HG03520 (cell line): ENCODE measurements around the gene KCNT1.

Experiments
- ATAC-seq: cut with Tn5 transposase; IDR thresholded peaks from one replicate; pipeline ENCODE4 v1.9.1; 2021; ENCODE audit warnings: mild to moderate bottlenecking, moderate library complexity; ENCODE audit not compliant: unreplicated experiment

Gene KCNT1

GRCh38 chr9:135762921-135763320, 60.9 kb downstream of the KCNT1 start:
- no peak for ATAC-seq

GRCh38 chr9:135763716-135764446, 61.9 kb downstream of the KCNT1 start:
- ATAC-seq = no peak

GRCh38 chr9:135764731-135765130, 62.7 kb downstream of the KCNT1 start:
- no peak for ATAC-seq

- no peak for ATAC-seq
Observed at GRCh38 chr9:135765416-135765815, 63.4 kb downstream of the KCNT1 start.

GRCh38 chr9:135766251-135766650, 64.3 kb downstream of the KCNT1 start:
- ATAC-seq = no peak

- ATAC-seq = no peak
Observed at GRCh38 chr9:135766707-135767106, 64.7 kb downstream of the KCNT1 start.

GRCh38 chr9:135768516-135769218, 66.7 kb downstream of the KCNT1 start:
- ATAC-seq = no peak

- ATAC-seq = no peak
Observed at GRCh38 chr9:135769489-135770202, 67.7 kb downstream of the KCNT1 start.

- no peak for ATAC-seq
Observed at GRCh38 chr9:135770203-135770535, 68.2 kb downstream of the KCNT1 start.

GRCh38 chr9:135770771-135771170, 68.8 kb downstream of the KCNT1 start:
- no peak for ATAC-seq

GRCh38 chr9:135771401-135772051, 69.5 kb downstream of the KCNT1 start:
- no peak for ATAC-seq

GRCh38 chr9:135772056-135772646, 70.2 kb downstream of the KCNT1 start:
- ATAC-seq = no peak

GRCh38 chr9:135772702-135773493, 70.9 kb downstream of the KCNT1 start:
- ATAC-seq = no peak

- ATAC-seq = no peak
Observed at GRCh38 chr9:135773530-135774238, 71.7 kb downstream of the KCNT1 start.

- ATAC-seq = no peak
Observed at GRCh38 chr9:135774239-135774747, 72.3 kb downstream of the KCNT1 start.

- no peak for ATAC-seq
Observed at GRCh38 chr9:135774794-135775525, 73.0 kb downstream of the KCNT1 start.

GRCh38 chr9:135775911-135776310, 73.9 kb downstream of the KCNT1 start:
- ATAC-seq = no peak

- ATAC-seq = no peak
Observed at GRCh38 chr9:135776893-135777622, 75.1 kb downstream of the KCNT1 start.
